H9 (cell line): ENCODE data around the gene PLIN4. TPM values are rescaled to one million over a fixed set of nuclear protein-coding genes. Genes with fewer than 3 reads are reported as not detected.

Source experiments
- DNase-seq: peaks from one replicate; pipeline ENCODE4 v3.0.0-alpha.2; 2017
- H2AFZ ChIP-seq: one replicate; pipeline ENCODE4 v1.6.1; 2013; ENCODE audit warnings: mild to moderate bottlenecking, low read length, control low read depth, moderate library complexity
- H2AK5ac ChIP-seq: 2 replicates; pipeline ENCODE4 v1.6.1; 2013; ENCODE audit warnings: low read length, control low read depth, mixed read lengths; ENCODE audit not compliant: insufficient read length
- H2BK120ac ChIP-seq: one replicate; pipeline ENCODE4 v1.6.1; 2013; ENCODE audit warnings: low read depth, mild to moderate bottlenecking, low read length, control low read depth, inconsistent platforms; ENCODE audit not compliant: poor library complexity, severe bottlenecking
- H2BK12ac ChIP-seq: 2 replicates; pipeline ENCODE4 v1.6.1; 2013; ENCODE audit warnings: low read length, control low read depth, mixed read lengths, low read depth; ENCODE audit not compliant: insufficient read length
- H2BK15ac ChIP-seq: 2 replicates; pipeline ENCODE4 v1.6.1; 2013; ENCODE audit warnings: low read depth, low read length, control low read depth
- H2BK20ac ChIP-seq: one replicate; pipeline ENCODE4 v1.6.1; 2013; ENCODE audit warnings: low read depth, mild to moderate bottlenecking, low read length, control low read depth, inconsistent platforms; ENCODE audit not compliant: poor library complexity, severe bottlenecking
- H2BK5ac ChIP-seq: 2 replicates; pipeline ENCODE4 v1.6.1; 2013; ENCODE audit warnings: low read length, control low read depth, mixed read lengths; ENCODE audit not compliant: insufficient read length
- H3K14ac ChIP-seq: 2 replicates; pipeline ENCODE4 v1.6.1; 2013; ENCODE audit warnings: low read length, control low read depth; ENCODE audit not compliant: insufficient read depth
- H3K18ac ChIP-seq: 2 replicates; pipeline ENCODE4 v1.6.1; 2013; ENCODE audit warnings: low read depth, mild to moderate bottlenecking, mixed read lengths, low read length, control low read depth; ENCODE audit not compliant: insufficient read length
- H3K23ac ChIP-seq: 2 replicates; pipeline ENCODE4 v1.6.1; 2013; ENCODE audit warnings: low read length, control low read depth, mixed read lengths, low read depth; ENCODE audit not compliant: insufficient read length
- H3K23me2 ChIP-seq: 2 replicates; pipeline ENCODE4 v1.6.1; 2013; ENCODE audit warnings: low read depth, mild to moderate bottlenecking, mixed read lengths, low read length, control low read depth; ENCODE audit not compliant: insufficient read length, poor library complexity, severe bottlenecking
- H3K27ac ChIP-seq: 2 replicates; pipeline ENCODE4 v1.5.1; 2013; ENCODE audit warnings: low read length, control low read depth, mixed read lengths, low read depth; ENCODE audit not compliant: insufficient read length
- H3K27me3 ChIP-seq: 2 replicates; pipeline ENCODE4 v1.6.1; 2013; ENCODE audit warnings: low read length, control low read depth, inconsistent platforms; ENCODE audit not compliant: insufficient read depth
- H3K4ac ChIP-seq: 2 replicates; pipeline ENCODE4 v1.6.1; 2013; ENCODE audit warnings: low read depth, mild to moderate bottlenecking, control low read depth, inconsistent platforms, low read length, moderate library complexity
- H3K4me1 ChIP-seq: 2 replicates; pipeline ENCODE4 v1.6.1; 2013; ENCODE audit warnings: low read length, control low read depth, inconsistent platforms; ENCODE audit not compliant: insufficient read depth
- H3K4me2 ChIP-seq: 2 replicates; pipeline ENCODE4 v1.6.1; 2013; ENCODE audit warnings: low read length, control low read depth, mixed read lengths; ENCODE audit not compliant: insufficient read length, insufficient read depth
- H3K56ac ChIP-seq: 2 replicates; pipeline ENCODE4 v1.6.1; 2013; ENCODE audit warnings: low read depth, mild to moderate bottlenecking, mixed read lengths, low read length, control low read depth; ENCODE audit not compliant: insufficient read length
- H3K79me1 ChIP-seq: 2 replicates; pipeline ENCODE4 v1.6.1; 2013; ENCODE audit warnings: low read depth, mild to moderate bottlenecking, moderate library complexity, low read length, control low read depth, inconsistent platforms; ENCODE audit not compliant: insufficient read depth, poor library complexity, severe bottlenecking
- H3K79me2 ChIP-seq: 2 replicates; pipeline ENCODE4 v1.6.1; 2013; ENCODE audit warnings: low read length, control low read depth, inconsistent platforms; ENCODE audit not compliant: insufficient read depth
- H3K9ac ChIP-seq: 2 replicates; pipeline ENCODE4 v1.6.1; 2013; ENCODE audit warnings: low read length, control low read depth, mixed read lengths; ENCODE audit not compliant: insufficient read length; ENCODE audit errors: extremely low read depth
- H3K9me3 ChIP-seq: one replicate; pipeline ENCODE4 v1.6.1; 2013; ENCODE audit warnings: low read depth, low read length, inconsistent platforms; ENCODE audit not compliant: control insufficient read depth
- H3T11ph ChIP-seq: one replicate; pipeline ENCODE4 v1.6.1; 2013; ENCODE audit warnings: mild to moderate bottlenecking, low read length, control low read depth, inconsistent platforms
- H4K20me1 ChIP-seq: one replicate; pipeline ENCODE4 v1.6.1; 2013; ENCODE audit not compliant: control insufficient read depth, insufficient read length, insufficient read depth
- H4K5ac ChIP-seq: 2 replicates; pipeline ENCODE4 v1.6.1; 2013; ENCODE audit warnings: low read depth, mild to moderate bottlenecking, mixed read lengths, low read length, control low read depth; ENCODE audit not compliant: insufficient read length
- H4K8ac ChIP-seq: replicated peaks from 2 replicates; pipeline ENCODE4 v1.6.1; 2013; ENCODE audit warnings: low read length, control low read depth, mixed read lengths, low read depth; ENCODE audit not compliant: insufficient read length
- H4K91ac ChIP-seq: 2 replicates; pipeline ENCODE4 v1.6.1; 2013; ENCODE audit warnings: low read depth, mild to moderate bottlenecking, moderate library complexity, mixed read lengths, low read length, control low read depth; ENCODE audit not compliant: insufficient read length
- H3K27ac Mint-ChIP-seq, 3 experiments: 2 replicates in 2 of 3; 3 replicates in 1 of 3; pipeline ENCODE4 v1.8.0; 2020 to 2021; ENCODE audit warnings: mixed read lengths in 3 of 3, mild to moderate bottlenecking in 1 of 3, moderate library complexity in 1 of 3
- H3K27me3 Mint-ChIP-seq: 2 replicates; pipeline ENCODE4 v1.8.0; 2021; ENCODE audit warnings: low read depth, mild to moderate bottlenecking, moderate library complexity, mixed read lengths
- H3K36me3 Mint-ChIP-seq, 3 experiments: 2 replicates in 2 of 3; 3 replicates in 1 of 3; pipeline ENCODE4 v1.8.0; 2020 to 2021; ENCODE audit warnings: low read depth in 3 of 3, mixed read lengths in 3 of 3; ENCODE audit not compliant: insufficient read depth in 1 of 3
- H3K4me1 Mint-ChIP-seq, 2 experiments: 2 replicates each; pipeline ENCODE4 v1.8.0; 2020; ENCODE audit warnings: mixed read lengths in 2 of 2
- H3K4me3 Mint-ChIP-seq, 2 experiments: 2 replicates in 1 of 2; 3 replicates in 1 of 2; pipeline ENCODE4 v1.8.0; 2020 to 2021; ENCODE audit warnings: mild to moderate bottlenecking in 2 of 2, mixed read lengths in 2 of 2, moderate library complexity in 1 of 2
- H3K9me3 Mint-ChIP-seq, 2 experiments: 2 replicates in 1 of 2; 3 replicates in 1 of 2; pipeline ENCODE4 v1.8.0; 2020; ENCODE audit warnings: mild to moderate bottlenecking in 2 of 2, mixed read lengths in 2 of 2, moderate library complexity in 1 of 2
- CTCF ChIP-seq: fragments of 200-600 bp; sonication (generic); conservative IDR thresholded peaks from 3 replicates; pipeline ENCODE4 v1.8.0; 2021; ENCODE audit warnings: antibody characterized with exemption, mild to moderate bottlenecking
- WGBS: extraction: QIAGEN DNeasy Blood & Tissue Kit; methylation state at CpG from one replicate; pipeline ENCODE4 v1.1.7; 2013; ENCODE audit warnings: missing lambda C conversion rate, low lambda C conversion rate, mixed read lengths; ENCODE audit not compliant: insufficient read length; ENCODE audit errors: extremely low coverage; 5-methylcytosine and 5-hydroxymethylcytosine counted together
- total RNA-seq: library from RNA; stranded (reverse); gene quantifications from 2 replicates; pipeline ENCODE4 v1.2.1, GENCODE V29; 2021

Gene PLIN4
- total RNA-seq, 1 experiment from 2014 or later: 1.1 TPM

- Histone ChIP-seq H3K9ac (no peak overlapping the region), H2AK5ac (no peak overlapping the region), H3K27ac (no peak overlapping the region), H3K18ac (no peak overlapping the region), H3K23me2 (no peaks in the 10 kb centered on the region), H3K56ac (no peak overlapping the region), H3T11ph (no peak overlapping the region), H4K91ac (no peak overlapping the region), H3K79me1 (no peaks in the 10 kb centered on the region), H3K4me2 (no peak overlapping the region), H2BK12ac (no peak overlapping the region), H2BK5ac (no peak overlapping the region), H3K4me1 (no peaks in the 10 kb centered on the region), H4K20me1 (no peaks in the 10 kb centered on the region), H3K27me3 (peaks cover 3% of the 10 kb centered on the region; the same call in 1 of the 2 replicates), H2BK20ac (no peak overlapping the region), H3K4ac (no peak overlapping the region), H3K79me2 (no peaks in the 10 kb centered on the region), H2BK120ac (no peak overlapping the region), H2AFZ (no peak overlapping the region), H2BK15ac (no peak overlapping the region), H3K23ac (no peak overlapping the region), H4K8ac (no peak overlapping the region), H3K14ac (no peak overlapping the region), H3K9me3 (no peaks in the 10 kb centered on the region), H4K5ac (no peak overlapping the region)
- no CpG with 5 or more reads among the region's 5 CpGs for WGBS
- Mint-ChIP-seq H3K27me3 (peaks cover 74% of the 10 kb centered on the region), H3K4me3 (no peak overlapping the region), H3K36me3 (no peaks in the 10 kb centered on the region), H3K4me1 (peaks cover 3 to 7% of the 10 kb centered on the region in 2 experiments; a peak in 3 of 4 replicates), H3K9me3 (0 out of 5 replicates have a peak, but pooled peaks cover 0 to 2% of the 10 kb centered on the region in 2 experiments), H3K27ac (no peak overlapping the region)
- DNase-seq: no peak
- TF ChIP-seq CTCF: no peak
These were observed 2.6 kb downstream of the PLIN4 start for GRCh38 chr19:4515732-4516131.
